ENCODE data around the gene ZNF598.

- TF ChIP-seq CTBP1 (IDR thresholded peaks at IDR 0.05; ENCODE audit: borderline replicate concordance), result no peak
- no peak for TF ChIP-seq SUZ12 (IDR thresholded peaks at IDR 0.05)
- no peak for TF ChIP-seq HDGF (IDR thresholded peaks at IDR 0.05; ENCODE audit: borderline replicate concordance)
Measured at GRCh38 chr16:2040041-2040786, 30.6 kb upstream of the ZNF598 start.
